Measurements from ENCODE around the gene TOMM5. TPM values are rescaled to one million over a fixed set of nuclear protein-coding genes. Genes with fewer than 3 reads are reported as not detected.

The TOMM5 gene
- polyA plus RNA-seq, 2 of the 4 experiments (the other 2 are of a cell fraction) = 338 to 339 TPM

DNA sequence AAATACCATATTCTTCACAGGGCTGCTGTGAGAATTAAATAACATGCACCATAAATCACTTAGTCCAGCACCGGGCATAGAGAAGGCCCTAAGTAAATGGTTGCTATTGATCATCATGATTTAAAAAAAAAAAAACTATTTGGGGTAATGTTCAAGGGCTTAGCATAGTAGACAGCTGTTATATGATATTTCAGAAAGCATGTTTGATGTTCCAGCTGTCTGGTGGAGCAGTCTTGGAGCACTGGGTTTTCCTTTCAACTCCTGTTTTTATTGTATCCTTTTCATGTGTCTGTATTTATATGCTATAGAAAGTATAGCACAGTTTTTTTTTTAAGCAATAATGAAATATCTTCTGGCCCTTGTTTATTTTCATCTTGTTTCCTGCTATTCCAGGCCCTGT, 28.0 kb upstream of the TOMM5 start:
- FAIRE-seq = no peak

DNA sequence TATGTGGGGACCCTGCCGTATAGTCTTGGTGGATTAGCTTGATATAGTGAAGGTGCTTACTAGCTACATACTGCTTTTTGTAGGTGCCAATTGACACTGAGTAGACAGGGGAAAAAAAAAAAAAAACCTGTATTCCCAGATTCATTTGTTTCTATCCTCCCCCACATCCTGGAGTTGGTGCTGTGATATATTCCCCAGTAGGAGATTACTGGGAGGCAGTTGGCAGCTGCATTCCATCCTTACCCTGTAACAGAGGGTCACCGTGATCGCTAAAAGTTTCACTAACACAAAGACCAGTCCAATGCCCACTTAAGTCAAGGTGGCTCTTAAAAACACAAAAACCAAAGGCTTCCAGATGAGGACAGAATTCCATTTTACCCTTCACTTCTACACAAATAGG, 27.4 kb upstream of the TOMM5 start:
- no peak overlapping the region for H3K4me2 ChIP-seq
- H3K9me3 ChIP-seq = no peaks in the 10 kb centered on the region
- DNase-seq (ENCODE audit: low read depth in 1 of 2, low spot score in 1 of 2) = no peak
- ChIA-PET POLR2A (no interaction called here), CTCF (interaction anchor here (0.6 to 0.7 kb wide), 2 partner anchors 28 to 130 kb away, joined by 3 read pairs; no protein-coding TSS in a partner anchor)
- no peak for ATAC-seq
- H3K4me1 ChIP-seq = no peaks in the 10 kb centered on the region
- no peak overlapping the region for H3K27ac ChIP-seq
- FAIRE-seq = no peak
- no peak overlapping the region for H3K4me3 ChIP-seq
- TF ChIP-seq, protein P1, sequence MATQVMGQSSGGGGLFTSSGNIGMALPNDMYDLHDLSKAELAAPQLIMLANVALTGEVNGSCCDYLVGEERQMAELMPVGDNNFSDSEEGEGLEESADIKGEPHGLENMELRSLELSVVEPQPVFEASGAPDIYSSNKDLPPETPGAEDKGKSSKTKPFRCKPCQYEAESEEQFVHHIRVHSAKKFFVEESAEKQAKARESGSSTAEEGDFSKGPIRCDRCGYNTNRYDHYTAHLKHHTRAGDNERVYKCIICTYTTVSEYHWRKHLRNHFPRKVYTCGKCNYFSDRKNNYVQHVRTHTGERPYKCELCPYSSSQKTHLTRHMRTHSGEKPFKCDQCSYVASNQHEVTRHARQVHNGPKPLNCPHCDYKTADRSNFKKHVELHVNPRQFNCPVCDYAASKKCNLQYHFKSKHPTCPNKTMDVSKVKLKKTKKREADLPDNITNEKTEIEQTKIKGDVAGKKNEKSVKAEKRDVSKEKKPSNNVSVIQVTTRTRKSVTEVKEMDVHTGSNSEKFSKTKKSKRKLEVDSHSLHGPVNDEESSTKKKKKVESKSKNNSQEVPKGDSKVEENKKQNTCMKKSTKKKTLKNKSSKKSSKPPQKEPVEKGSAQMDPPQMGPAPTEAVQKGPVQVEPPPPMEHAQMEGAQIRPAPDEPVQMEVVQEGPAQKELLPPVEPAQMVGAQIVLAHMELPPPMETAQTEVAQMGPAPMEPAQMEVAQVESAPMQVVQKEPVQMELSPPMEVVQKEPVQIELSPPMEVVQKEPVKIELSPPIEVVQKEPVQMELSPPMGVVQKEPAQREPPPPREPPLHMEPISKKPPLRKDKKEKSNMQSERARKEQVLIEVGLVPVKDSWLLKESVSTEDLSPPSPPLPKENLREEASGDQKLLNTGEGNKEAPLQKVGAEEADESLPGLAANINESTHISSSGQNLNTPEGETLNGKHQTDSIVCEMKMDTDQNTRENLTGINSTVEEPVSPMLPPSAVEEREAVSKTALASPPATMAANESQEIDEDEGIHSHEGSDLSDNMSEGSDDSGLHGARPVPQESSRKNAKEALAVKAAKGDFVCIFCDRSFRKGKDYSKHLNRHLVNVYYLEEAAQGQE (IDR thresholded peaks at IDR 0.05) = no peak
- TF ChIP-seq, protein P2, sequence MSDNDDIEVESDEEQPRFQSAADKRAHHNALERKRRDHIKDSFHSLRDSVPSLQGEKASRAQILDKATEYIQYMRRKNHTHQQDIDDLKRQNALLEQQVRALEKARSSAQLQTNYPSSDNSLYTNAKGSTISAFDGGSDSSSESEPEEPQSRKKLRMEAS (IDR thresholded peaks at IDR 0.05) = no peak
- 89% methylated on average over 3 of the region's 3 CpGs for WGBS (ENCODE audit: missing lambda C conversion rate)

More for the DNA sequence above, 28.0 kb upstream of the TOMM5 start:
- ChIA-PET POLR2A (no interaction called here), CTCF (interaction anchor here (0.6 kb wide), 1 partner anchor 14 kb away, joined by 3 read pairs; no protein-coding TSS in a partner anchor)
- ATAC-seq (no peak), DNase-seq (ENCODE audit: low read depth in 1 of 2, low spot score in 1 of 2) (no peak)
- no peaks in the 10 kb centered on the region for H3K4me1 ChIP-seq
- TF ChIP-seq ESRRA (IDR thresholded peaks at IDR 0.05; ENCODE audit: borderline replicate concordance, low read length) (no peak), TFCP2L1 (CRISPR knock-in tag; IDR thresholded peaks at IDR 0.05) (no peak), POLR2AphosphoS2 (conservative IDR thresholded peaks at IDR 0.05; ENCODE audit: low read length) (no peak), HDAC2 (IDR thresholded peaks at IDR 0.05) (no peak), HEYL (CRISPR knock-in tag; IDR thresholded peaks at IDR 0.05) (no peak), RAD21 (conservative IDR thresholded peaks at IDR 0.05 in 1 of 2, IDR thresholded peaks at IDR 0.05 in 1 of 2) (no peak), NPAS2 (CRISPR knock-in tag; IDR thresholded peaks at IDR 0.05; ENCODE audit: borderline replicate concordance) (no peak), POLR2A (IDR thresholded peaks at IDR 0.05; ENCODE audit: low read length) (no peak), RCOR1 (IDR thresholded peaks at IDR 0.05; ENCODE audit: low read depth, low read length) (no peak), ZC3H11A (IDR thresholded peaks at IDR 0.05) (no peak), BHLHE40 (IDR thresholded peaks at IDR 0.05; ENCODE audit: low read depth, low read length) (no peak), EHMT2 (IDR thresholded peaks at IDR 0.05; ENCODE audit: low read depth) (no peak), KDM1A (IDR thresholded peaks at IDR 0.05; ENCODE audit: low read depth) (no peak), FOSL2 (IDR thresholded peaks at IDR 0.05) (no peak), FOSL2 (CRISPR knock-in tag; IDR thresholded peaks at IDR 0.05) (no peak), NR3C1 (IDR thresholded peaks at IDR 0.05) (no peak)
- TF ChIP-seq, protein P3, sequence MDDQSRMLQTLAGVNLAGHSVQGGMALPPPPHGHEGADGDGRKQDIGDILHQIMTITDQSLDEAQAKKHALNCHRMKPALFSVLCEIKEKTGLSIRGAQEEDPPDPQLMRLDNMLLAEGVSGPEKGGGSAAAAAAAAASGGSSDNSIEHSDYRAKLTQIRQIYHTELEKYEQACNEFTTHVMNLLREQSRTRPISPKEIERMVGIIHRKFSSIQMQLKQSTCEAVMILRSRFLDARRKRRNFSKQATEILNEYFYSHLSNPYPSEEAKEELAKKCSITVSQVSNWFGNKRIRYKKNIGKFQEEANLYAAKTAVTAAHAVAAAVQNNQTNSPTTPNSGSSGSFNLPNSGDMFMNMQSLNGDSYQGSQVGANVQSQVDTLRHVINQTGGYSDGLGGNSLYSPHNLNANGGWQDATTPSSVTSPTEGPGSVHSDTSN (IDR thresholded peaks at IDR 0.05) = no peak
- TF ChIP-seq, protein P1 (IDR thresholded peaks at IDR 0.05) = no peak
- TF ChIP-seq, protein P4, sequence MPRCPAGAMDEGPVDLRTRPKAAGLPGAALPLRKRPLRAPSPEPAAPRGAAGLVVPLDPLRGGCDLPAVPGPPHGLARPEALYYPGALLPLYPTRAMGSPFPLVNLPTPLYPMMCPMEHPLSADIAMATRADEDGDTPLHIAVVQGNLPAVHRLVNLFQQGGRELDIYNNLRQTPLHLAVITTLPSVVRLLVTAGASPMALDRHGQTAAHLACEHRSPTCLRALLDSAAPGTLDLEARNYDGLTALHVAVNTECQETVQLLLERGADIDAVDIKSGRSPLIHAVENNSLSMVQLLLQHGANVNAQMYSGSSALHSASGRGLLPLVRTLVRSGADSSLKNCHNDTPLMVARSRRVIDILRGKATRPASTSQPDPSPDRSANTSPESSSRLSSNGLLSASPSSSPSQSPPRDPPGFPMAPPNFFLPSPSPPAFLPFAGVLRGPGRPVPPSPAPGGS (IDR thresholded peaks at IDR 0.05) = no peak
- TF ChIP-seq, protein P5, sequence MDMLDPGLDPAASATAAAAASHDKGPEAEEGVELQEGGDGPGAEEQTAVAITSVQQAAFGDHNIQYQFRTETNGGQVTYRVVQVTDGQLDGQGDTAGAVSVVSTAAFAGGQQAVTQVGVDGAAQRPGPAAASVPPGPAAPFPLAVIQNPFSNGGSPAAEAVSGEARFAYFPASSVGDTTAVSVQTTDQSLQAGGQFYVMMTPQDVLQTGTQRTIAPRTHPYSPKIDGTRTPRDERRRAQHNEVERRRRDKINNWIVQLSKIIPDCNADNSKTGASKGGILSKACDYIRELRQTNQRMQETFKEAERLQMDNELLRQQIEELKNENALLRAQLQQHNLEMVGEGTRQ (IDR thresholded peaks at IDR 0.05) = no peak
- no peaks in the 10 kb centered on the region for H3K9me3 ChIP-seq
- H3K4me3 ChIP-seq = no peak overlapping the region
- H3K4me2 ChIP-seq = no peak overlapping the region
- WGBS (ENCODE audit: missing lambda C conversion rate) = 75% methylated on average over 1 of the region's 1 CpG
- no peak overlapping the region for H3K27ac ChIP-seq

Data from A549 (cell line).